ENCODE data around the gene ADGRA1.

DNA sequence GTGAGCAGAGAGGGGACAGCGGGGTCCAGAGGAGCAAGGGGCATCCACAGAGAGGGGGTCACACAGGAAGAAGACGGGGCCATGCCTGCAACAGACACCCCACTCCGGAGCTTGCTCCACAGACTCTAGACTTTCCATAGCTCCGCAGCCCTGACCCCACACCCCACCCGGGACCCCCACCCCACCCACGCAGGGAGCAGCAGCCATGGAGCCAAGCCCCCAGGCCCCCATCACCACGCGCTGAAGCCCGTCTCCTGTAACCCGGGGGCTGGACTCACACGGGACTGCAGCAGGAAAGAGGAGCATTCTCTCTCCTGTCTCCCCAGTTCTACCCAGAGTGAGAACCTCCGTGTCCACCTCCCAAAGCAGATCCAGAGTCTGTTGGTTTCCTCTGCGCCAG, 38.8 kb upstream of the ADGRA1 start:
- TF ChIP-seq, protein P1, sequence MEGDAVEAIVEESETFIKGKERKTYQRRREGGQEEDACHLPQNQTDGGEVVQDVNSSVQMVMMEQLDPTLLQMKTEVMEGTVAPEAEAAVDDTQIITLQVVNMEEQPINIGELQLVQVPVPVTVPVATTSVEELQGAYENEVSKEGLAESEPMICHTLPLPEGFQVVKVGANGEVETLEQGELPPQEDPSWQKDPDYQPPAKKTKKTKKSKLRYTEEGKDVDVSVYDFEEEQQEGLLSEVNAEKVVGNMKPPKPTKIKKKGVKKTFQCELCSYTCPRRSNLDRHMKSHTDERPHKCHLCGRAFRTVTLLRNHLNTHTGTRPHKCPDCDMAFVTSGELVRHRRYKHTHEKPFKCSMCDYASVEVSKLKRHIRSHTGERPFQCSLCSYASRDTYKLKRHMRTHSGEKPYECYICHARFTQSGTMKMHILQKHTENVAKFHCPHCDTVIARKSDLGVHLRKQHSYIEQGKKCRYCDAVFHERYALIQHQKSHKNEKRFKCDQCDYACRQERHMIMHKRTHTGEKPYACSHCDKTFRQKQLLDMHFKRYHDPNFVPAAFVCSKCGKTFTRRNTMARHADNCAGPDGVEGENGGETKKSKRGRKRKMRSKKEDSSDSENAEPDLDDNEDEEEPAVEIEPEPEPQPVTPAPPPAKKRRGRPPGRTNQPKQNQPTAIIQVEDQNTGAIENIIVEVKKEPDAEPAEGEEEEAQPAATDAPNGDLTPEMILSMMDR (conservative IDR thresholded peaks at IDR 0.05; ENCODE audit: low read depth, low read length): no peak
- TF ChIP-seq EZH2 (IDR thresholded peaks at IDR 0.05; ENCODE audit: low read length, unreplicated experiment) (no peak), EZH2phosphoT487 (IDR thresholded peaks at IDR 0.05; ENCODE audit: borderline replicate concordance, low read length) (no peak)

All from PC-3 (cell line).